VCaP (cell line): ENCODE results near the gene LCP2.

Experiments used
- H3K27ac ChIP-seq: fragments of 450-650 bp; 2 replicates; pipeline ENCODE4 v1.5.1; 2017
- CTCF ChIP-seq: fragments of 450-650 bp; conservative IDR thresholded peaks from 2 replicates; pipeline ENCODE4 v1.5.1; 2017; ENCODE audit warnings: mild to moderate bottlenecking, moderate library complexity

The LCP2 gene

GRCh38 chr5:170270293-170271069, 27.1 kb downstream of the LCP2 start:
- no peak overlapping the region for H3K27ac ChIP-seq
- TF ChIP-seq CTCF: no peak

GRCh38 chr5:170269579-170269978, 28.0 kb downstream of the LCP2 start:
- no peak overlapping the region for H3K27ac ChIP-seq
- TF ChIP-seq CTCF: no peak

- H3K27ac ChIP-seq: no peak overlapping the region
- TF ChIP-seq CTCF: no peak
Measured at GRCh38 chr5:170268884-170269283, 28.7 kb downstream of the LCP2 start.

- peak; percentile 4 for TF ChIP-seq CTCF
Measured at GRCh38 chr5:170268153-170268689, 29.4 kb downstream of the LCP2 start.

GRCh38 chr5:170267431-170268152, 30.0 kb downstream of the LCP2 start:
- peak; percentile 91 for TF ChIP-seq CTCF
- H3K27ac ChIP-seq: no peak overlapping the region; the same call in 1 of the 2 replicates

More at GRCh38 chr5:170268153-170268689, 29.4 kb downstream of the LCP2 start:
- H3K27ac ChIP-seq: no peak overlapping the region; the same call in 1 of the 2 replicates

- no peak overlapping the region for H3K27ac ChIP-seq
- TF ChIP-seq CTCF: no peak
Measured at GRCh38 chr5:170266570-170267381, 30.8 kb downstream of the LCP2 start.
